HepG2 (cell line): ENCODE measurements around the gene PTPRU.

Experiments used
- CTCF ChIP-seq: sonication (generic); formaldehyde crosslinking; IDR thresholded peaks from 2 replicates; pipeline ENCODE4 v1.5.0; 2020; ENCODE audit warnings: mild to moderate bottlenecking, missing genetic modification reagents, moderate library complexity
- EZH2 ChIP-seq: conservative IDR thresholded peaks from 2 replicates; pipeline ENCODE4 v1.6.1; 2012; ENCODE audit warnings: mild to moderate bottlenecking, low read depth, low read length, moderate library complexity
- HDAC2 ChIP-seq: sonication (generic); formaldehyde crosslinking; IDR thresholded peaks from 2 replicates; pipeline ENCODE4 v1.4.0; 2020; ENCODE audit warnings: missing genetic modification reagents
- POLR2AphosphoS5 ChIP-seq: IDR thresholded peaks from 2 replicates; pipeline ENCODE4 v1.6.1; 2012; ENCODE audit warnings: low read depth, low read length
- RFX5 ChIP-seq: IDR thresholded peaks from 2 replicates; pipeline ENCODE4 v1.6.1; 2011; ENCODE audit warnings: low read depth, low read length, improper control_type of control experiment
- ZNF232 ChIP-seq: sonication (generic); formaldehyde crosslinking; IDR thresholded peaks from 2 replicates; pipeline ENCODE4 v1.4.0; 2020; ENCODE audit warnings: missing genetic modification reagents, borderline replicate concordance

GRCh38 chr1:29197590-29197924 lies 38.8 kb upstream of the PTPRU start:
- TF ChIP-seq EZH2: no peak
- no peak for TF ChIP-seq ZNF232
- TF ChIP-seq RFX5: no peak
- TF ChIP-seq CTCF: peak; percentile 77
- no peak for TF ChIP-seq POLR2AphosphoS5
- no peak for TF ChIP-seq HDAC2
